HepG2 (cell line): ENCODE data around the gene SPAG7. TPM values are rescaled to one million over a fixed set of nuclear protein-coding genes. Genes with fewer than 3 reads are reported as not detected.
A peak's percentile ranks its signal among the peaks of the same experiment; 100 is the strongest.

Experiments
- ELF4 ChIP-seq: sonication (generic); formaldehyde crosslinking; IDR thresholded peaks from 2 replicates; pipeline ENCODE4 v1.5.0; 2020; ENCODE audit warnings: missing genetic modification reagents, mild to moderate bottlenecking, moderate library complexity, borderline replicate concordance
- FOXC1 ChIP-seq: sonication (generic); formaldehyde crosslinking; IDR thresholded peaks from 2 replicates; pipeline ENCODE4 v1.8.0; 2022; ENCODE audit warnings: mild to moderate bottlenecking, missing genetic modification reagents, borderline replicate concordance
- KDM4B ChIP-seq: sonication (generic); formaldehyde crosslinking; IDR thresholded peaks from 2 replicates; pipeline ENCODE4 v1.4.0; 2020; ENCODE audit warnings: missing genetic modification reagents
- KDM5A ChIP-seq: fragments of 200-600 bp; sonication (generic); IDR thresholded peaks from 2 replicates; pipeline ENCODE4 v1.7.0; 2018; ENCODE audit warnings: antibody characterized with exemption, mild to moderate bottlenecking, low read length, borderline replicate concordance
- KDM6A ChIP-seq: IDR thresholded peaks from 2 replicates; pipeline ENCODE4 v1.6.1; 2016; ENCODE audit warnings: low read depth
- POLR2AphosphoS5 ChIP-seq: IDR thresholded peaks from 2 replicates; pipeline ENCODE4 v1.6.1; 2012; ENCODE audit warnings: low read depth, low read length
- SCMH1 ChIP-seq: sonication (generic); formaldehyde crosslinking; IDR thresholded peaks from 2 replicates; pipeline ENCODE4 v1.9.0; 2021; ENCODE audit warnings: missing genetic modification reagents, mild to moderate bottlenecking, borderline replicate concordance
- TCF12 ChIP-seq, 2 experiments: fragments of 450-650 bp in 1 of 2; sonication (generic) in 1 of 2; formaldehyde crosslinking in 1 of 2; IDR thresholded peaks; 2 replicates each; pipeline versions ENCODE4 v1.6.1 to v1.8.0; 2017 to 2022; ENCODE audit warnings: antibody characterized with exemption in 1 of 2, mild to moderate bottlenecking in 1 of 2, missing genetic modification reagents in 1 of 2, moderate library complexity in 1 of 2
- WIZ ChIP-seq: sonication (generic); formaldehyde crosslinking; IDR thresholded peaks from 2 replicates; pipeline ENCODE4 v1.5.1; 2020; ENCODE audit warnings: mild to moderate bottlenecking, missing genetic modification reagents
- ZEB1 ChIP-seq: IDR thresholded peaks from 2 replicates; pipeline ENCODE4 v1.6.1; 2012; ENCODE audit warnings: mild to moderate bottlenecking, low read depth, inconsistent platforms; ENCODE audit not compliant: insufficient replicate concordance
- ZFP90 ChIP-seq: sonication (generic); formaldehyde crosslinking; IDR thresholded peaks from 2 replicates; pipeline ENCODE4 v1.8.0; 2022; ENCODE audit warnings: missing genetic modification reagents, mild to moderate bottlenecking, inconsistent platforms, borderline replicate concordance
- ZNF253 ChIP-seq: sonication (generic); formaldehyde crosslinking; IDR thresholded peaks from 2 replicates; pipeline ENCODE4 v1.8.0; 2022; ENCODE audit warnings: mild to moderate bottlenecking, missing genetic modification reagents, borderline replicate concordance
- ZNF260 ChIP-seq: sonication (generic); formaldehyde crosslinking; IDR thresholded peaks from 2 replicates; pipeline ENCODE4 v1.4.0; 2020; ENCODE audit warnings: missing genetic modification reagents, low read depth, mild to moderate bottlenecking, borderline replicate concordance
- ZNF432 ChIP-seq: sonication (generic); formaldehyde crosslinking; IDR thresholded peaks from 2 replicates; pipeline ENCODE4 v1.5.0; 2020; ENCODE audit warnings: missing genetic modification reagents, mild to moderate bottlenecking, borderline replicate concordance
- ZNF629 ChIP-seq: sonication (generic); formaldehyde crosslinking; conservative IDR thresholded peaks from 2 replicates; pipeline ENCODE4 v1.5.0; 2020; ENCODE audit warnings: missing genetic modification reagents
- polyA plus RNA-seq, 8 experiments: library from polyadenylated mRNA; depleted of rRNA in 3 of 8; stranded (reverse) in 7 of 8; unstranded in 1 of 8; fragments of >200 nt; fragmentation: Illumina TruSeq in 4 of 8; extraction: Trizol in 4 of 8; gene quantifications; 2 replicates each; pipeline versions ENCODE4 v1.2.1 to v1.2.3, GENCODE V29; 2011 to 2016; ENCODE audit warnings: low read depth in 4 of 8, missing spikeins in 1 of 8, mixed read lengths in 1 of 8; ENCODE audit not compliant: insufficient read depth in 1 of 8
- total RNA-seq, 5 experiments: library from RNA; depleted of rRNA; stranded (reverse); fragments of >200 nt; fragmentation: Illumina TruSeq; extraction: Trizol; gene quantifications; 2 replicates each; pipeline ENCODE4 v1.2.3, GENCODE V29; 2016; ENCODE audit warnings: low read depth in 1 of 5
- TF ChIP-seq, protein P1 (sequence below): sonication (generic); formaldehyde crosslinking; IDR thresholded peaks from 2 replicates; pipeline ENCODE4 v1.4.0; 2020; ENCODE audit warnings: missing genetic modification reagents
- TF ChIP-seq, protein P2 (sequence below): sonication (generic); formaldehyde crosslinking; IDR thresholded peaks from 2 replicates; pipeline ENCODE4 v1.4.0; 2020; ENCODE audit warnings: missing genetic modification reagents
- TF ChIP-seq, protein P3 (sequence below): IDR thresholded peaks from 2 replicates; pipeline ENCODE4 v1.6.1; 2016; ENCODE audit warnings: mild to moderate bottlenecking
- TF ChIP-seq, protein P4 (sequence below): sonication (generic); formaldehyde crosslinking; IDR thresholded peaks from 2 replicates; pipeline ENCODE4 v1.5.0; 2020; ENCODE audit warnings: missing genetic modification reagents
- TF ChIP-seq, protein P5 (sequence below): sonication (generic); formaldehyde crosslinking; IDR thresholded peaks from 2 replicates; pipeline ENCODE4 v1.4.0; 2020; ENCODE audit warnings: missing genetic modification reagents

The SPAG7 gene
- total and polyA plus RNA-seq, 2 of the 13 experiments (the other 11 are each of a cell fraction or from before 2014, with no cell fraction given): 51.0 to 59.0 TPM

DNA sequence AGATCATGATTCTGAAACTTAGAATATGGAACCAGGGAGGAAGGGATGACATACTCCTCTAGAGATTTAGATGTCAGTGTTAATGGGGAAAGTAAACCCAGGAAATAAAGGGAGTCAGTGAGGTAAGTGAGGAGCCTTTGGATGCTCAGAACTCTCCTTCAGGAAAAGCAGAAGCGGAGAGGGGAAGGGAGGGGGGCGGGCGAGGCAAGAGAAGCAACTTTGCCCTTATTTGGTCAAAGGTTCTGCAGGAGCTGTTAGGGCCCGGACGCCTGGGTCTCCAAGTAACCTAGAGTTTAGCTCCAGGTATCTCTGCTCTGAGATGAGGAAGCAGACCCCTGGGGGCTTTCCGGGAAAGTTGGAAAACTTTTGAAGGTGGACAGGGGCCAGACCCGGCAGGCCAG, 20.6 kb downstream of the SPAG7 start (continued):
- TF ChIP-seq FOXC1 (CRISPR knock-in tag) (no peak), TCF12 (IDR thresholded peaks at IDR 0.05) (no peak), TCF12 (CRISPR knock-in tag; IDR thresholded peaks at IDR 0.05) (no peak), ZNF253 (CRISPR knock-in tag) (no peak), KDM5A (0 out of 2 replicates have a peak, but pooled peaks have one; percentile 1), ELF4 (CRISPR knock-in tag) (no peak), ZNF260 (CRISPR knock-in tag) (no peak), ZEB1 (no peak), POLR2AphosphoS5 (peak; percentile 10; the same call in 1 of the 2 replicates), ZNF432 (CRISPR knock-in tag) (no peak), WIZ (no peak), ZNF629 (CRISPR knock-in tag) (no peak), SCMH1 (CRISPR knock-in tag) (no peak), ZFP90 (CRISPR knock-in tag) (no peak), KDM6A (no peak), KDM4B (CRISPR knock-in tag) (no peak)
- TF ChIP-seq, protein P1, sequence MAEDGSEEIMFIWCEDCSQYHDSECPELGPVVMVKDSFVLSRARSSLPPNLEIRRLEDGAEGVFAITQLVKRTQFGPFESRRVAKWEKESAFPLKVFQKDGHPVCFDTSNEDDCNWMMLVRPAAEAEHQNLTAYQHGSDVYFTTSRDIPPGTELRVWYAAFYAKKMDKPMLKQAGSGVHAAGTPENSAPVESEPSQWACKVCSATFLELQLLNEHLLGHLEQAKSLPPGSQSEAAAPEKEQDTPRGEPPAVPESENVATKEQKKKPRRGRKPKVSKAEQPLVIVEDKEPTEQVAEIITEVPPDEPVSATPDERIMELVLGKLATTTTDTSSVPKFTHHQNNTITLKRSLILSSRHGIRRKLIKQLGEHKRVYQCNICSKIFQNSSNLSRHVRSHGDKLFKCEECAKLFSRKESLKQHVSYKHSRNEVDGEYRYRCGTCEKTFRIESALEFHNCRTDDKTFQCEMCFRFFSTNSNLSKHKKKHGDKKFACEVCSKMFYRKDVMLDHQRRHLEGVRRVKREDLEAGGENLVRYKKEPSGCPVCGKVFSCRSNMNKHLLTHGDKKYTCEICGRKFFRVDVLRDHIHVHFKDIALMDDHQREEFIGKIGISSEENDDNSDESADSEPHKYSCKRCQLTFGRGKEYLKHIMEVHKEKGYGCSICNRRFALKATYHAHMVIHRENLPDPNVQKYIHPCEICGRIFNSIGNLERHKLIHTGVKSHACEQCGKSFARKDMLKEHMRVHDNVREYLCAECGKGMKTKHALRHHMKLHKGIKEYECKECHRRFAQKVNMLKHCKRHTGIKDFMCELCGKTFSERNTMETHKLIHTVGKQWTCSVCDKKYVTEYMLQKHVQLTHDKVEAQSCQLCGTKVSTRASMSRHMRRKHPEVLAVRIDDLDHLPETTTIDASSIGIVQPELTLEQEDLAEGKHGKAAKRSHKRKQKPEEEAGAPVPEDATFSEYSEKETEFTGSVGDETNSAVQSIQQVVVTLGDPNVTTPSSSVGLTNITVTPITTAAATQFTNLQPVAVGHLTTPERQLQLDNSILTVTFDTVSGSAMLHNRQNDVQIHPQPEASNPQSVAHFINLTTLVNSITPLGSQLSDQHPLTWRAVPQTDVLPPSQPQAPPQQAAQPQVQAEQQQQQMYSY (CRISPR knock-in tag): no peak
- TF ChIP-seq, protein P2, sequence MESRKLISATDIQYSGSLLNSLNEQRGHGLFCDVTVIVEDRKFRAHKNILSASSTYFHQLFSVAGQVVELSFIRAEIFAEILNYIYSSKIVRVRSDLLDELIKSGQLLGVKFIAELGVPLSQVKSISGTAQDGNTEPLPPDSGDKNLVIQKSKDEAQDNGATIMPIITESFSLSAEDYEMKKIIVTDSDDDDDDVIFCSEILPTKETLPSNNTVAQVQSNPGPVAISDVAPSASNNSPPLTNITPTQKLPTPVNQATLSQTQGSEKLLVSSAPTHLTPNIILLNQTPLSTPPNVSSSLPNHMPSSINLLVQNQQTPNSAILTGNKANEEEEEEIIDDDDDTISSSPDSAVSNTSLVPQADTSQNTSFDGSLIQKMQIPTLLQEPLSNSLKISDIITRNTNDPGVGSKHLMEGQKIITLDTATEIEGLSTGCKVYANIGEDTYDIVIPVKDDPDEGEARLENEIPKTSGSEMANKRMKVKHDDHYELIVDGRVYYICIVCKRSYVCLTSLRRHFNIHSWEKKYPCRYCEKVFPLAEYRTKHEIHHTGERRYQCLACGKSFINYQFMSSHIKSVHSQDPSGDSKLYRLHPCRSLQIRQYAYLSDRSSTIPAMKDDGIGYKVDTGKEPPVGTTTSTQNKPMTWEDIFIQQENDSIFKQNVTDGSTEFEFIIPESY (CRISPR knock-in tag): no peak
- TF ChIP-seq, protein P3, sequence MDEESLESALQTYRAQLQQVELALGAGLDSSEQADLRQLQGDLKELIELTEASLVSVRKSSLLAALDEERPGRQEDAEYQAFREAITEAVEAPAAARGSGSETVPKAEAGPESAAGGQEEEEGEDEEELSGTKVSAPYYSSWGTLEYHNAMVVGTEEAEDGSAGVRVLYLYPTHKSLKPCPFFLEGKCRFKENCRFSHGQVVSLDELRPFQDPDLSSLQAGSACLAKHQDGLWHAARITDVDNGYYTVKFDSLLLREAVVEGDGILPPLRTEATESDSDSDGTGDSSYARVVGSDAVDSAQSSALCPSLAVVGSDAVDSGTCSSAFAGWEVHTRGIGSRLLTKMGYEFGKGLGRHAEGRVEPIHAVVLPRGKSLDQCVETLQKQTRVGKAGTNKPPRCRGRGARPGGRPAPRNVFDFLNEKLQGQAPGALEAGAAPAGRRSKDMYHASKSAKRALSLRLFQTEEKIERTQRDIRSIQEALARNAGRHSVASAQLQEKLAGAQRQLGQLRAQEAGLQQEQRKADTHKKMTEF (CRISPR knock-in tag): no peak
- TF ChIP-seq, protein P4, sequence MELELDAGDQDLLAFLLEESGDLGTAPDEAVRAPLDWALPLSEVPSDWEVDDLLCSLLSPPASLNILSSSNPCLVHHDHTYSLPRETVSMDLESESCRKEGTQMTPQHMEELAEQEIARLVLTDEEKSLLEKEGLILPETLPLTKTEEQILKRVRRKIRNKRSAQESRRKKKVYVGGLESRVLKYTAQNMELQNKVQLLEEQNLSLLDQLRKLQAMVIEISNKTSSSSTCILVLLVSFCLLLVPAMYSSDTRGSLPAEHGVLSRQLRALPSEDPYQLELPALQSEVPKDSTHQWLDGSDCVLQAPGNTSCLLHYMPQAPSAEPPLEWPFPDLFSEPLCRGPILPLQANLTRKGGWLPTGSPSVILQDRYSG (CRISPR knock-in tag): no peak
- TF ChIP-seq, protein P5, sequence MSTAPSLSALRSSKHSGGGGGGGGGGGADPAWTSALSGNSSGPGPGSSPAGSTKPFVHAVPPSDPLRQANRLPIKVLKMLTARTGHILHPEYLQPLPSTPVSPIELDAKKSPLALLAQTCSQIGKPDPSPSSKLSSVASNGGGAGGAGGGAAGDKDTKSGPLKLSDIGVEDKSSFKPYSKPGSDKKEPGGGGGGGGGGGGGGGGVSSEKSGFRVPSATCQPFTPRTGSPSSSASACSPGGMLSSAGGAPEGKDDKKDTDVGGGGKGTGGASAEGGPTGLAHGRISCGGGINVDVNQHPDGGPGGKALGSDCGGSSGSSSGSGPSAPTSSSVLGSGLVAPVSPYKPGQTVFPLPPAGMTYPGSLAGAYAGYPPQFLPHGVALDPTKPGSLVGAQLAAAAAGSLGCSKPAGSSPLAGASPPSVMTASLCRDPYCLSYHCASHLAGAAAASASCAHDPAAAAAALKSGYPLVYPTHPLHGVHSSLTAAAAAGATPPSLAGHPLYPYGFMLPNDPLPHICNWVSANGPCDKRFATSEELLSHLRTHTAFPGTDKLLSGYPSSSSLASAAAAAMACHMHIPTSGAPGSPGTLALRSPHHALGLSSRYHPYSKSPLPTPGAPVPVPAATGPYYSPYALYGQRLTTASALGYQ (CRISPR knock-in tag): no peak
